GM12875 (cell line): Measurements from ENCODE around the gene KIDINS220.

Source experiments
- H3K4me3 ChIP-seq: one replicate; pipeline ENCODE4 v1.5.1; 2011; ENCODE audit warnings: low read depth, low read length, control low read depth
- TF ChIP-seq, protein P1 (sequence below): IDR thresholded peaks from 2 replicates; pipeline ENCODE4 v1.5.1; 2011; ENCODE audit warnings: low read depth, mild to moderate bottlenecking, control low read depth, inconsistent platforms, low read length, moderate library complexity, borderline replicate concordance; ENCODE audit not compliant: insufficient read depth

KIDINS220 gene

DNA sequence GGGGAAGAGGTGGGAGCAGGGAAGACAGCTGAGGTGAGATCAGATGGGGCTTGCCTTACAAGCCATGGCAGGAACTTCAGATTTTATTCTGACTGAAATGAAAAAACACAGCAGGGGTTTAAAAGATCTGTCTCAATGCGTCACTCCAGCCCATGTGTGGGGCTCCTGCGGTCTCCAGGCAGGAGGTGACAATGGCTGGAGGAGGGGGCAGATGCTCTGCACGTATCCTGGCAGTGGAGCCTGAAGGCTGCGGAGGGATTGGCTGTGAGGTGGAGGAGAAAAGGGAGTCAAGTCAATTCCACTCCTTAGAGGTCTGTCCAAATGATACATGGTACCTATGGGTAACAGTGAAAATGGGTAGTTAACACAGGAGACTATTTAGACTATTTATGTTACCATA lies 40.5 kb upstream of the KIDINS220 start:
- H3K4me3 ChIP-seq: no peak overlapping the region
- TF ChIP-seq, protein P1, sequence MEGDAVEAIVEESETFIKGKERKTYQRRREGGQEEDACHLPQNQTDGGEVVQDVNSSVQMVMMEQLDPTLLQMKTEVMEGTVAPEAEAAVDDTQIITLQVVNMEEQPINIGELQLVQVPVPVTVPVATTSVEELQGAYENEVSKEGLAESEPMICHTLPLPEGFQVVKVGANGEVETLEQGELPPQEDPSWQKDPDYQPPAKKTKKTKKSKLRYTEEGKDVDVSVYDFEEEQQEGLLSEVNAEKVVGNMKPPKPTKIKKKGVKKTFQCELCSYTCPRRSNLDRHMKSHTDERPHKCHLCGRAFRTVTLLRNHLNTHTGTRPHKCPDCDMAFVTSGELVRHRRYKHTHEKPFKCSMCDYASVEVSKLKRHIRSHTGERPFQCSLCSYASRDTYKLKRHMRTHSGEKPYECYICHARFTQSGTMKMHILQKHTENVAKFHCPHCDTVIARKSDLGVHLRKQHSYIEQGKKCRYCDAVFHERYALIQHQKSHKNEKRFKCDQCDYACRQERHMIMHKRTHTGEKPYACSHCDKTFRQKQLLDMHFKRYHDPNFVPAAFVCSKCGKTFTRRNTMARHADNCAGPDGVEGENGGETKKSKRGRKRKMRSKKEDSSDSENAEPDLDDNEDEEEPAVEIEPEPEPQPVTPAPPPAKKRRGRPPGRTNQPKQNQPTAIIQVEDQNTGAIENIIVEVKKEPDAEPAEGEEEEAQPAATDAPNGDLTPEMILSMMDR: no peak

DNA sequence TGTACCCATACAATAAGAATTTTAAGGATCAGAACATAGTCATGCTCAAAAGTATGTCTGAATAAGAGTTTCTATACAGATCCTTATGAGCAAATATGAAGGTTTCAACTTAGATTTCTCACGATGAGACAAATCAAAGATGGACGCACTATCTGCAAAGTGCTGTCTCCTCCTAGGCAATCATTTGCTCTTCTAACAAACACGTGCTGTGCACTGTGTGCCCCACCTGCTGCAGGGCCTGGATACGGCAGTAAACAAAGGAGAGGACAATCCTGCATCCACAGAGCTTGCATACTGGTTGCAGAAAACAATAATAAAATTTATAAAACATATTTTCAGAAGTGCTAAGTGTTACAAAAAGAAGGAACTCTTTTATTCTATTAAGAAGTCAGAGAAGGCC lies 39.9 kb upstream of the KIDINS220 start:
- TF ChIP-seq, protein P1: no peak
- H3K4me3 ChIP-seq: no peak overlapping the region

DNA sequence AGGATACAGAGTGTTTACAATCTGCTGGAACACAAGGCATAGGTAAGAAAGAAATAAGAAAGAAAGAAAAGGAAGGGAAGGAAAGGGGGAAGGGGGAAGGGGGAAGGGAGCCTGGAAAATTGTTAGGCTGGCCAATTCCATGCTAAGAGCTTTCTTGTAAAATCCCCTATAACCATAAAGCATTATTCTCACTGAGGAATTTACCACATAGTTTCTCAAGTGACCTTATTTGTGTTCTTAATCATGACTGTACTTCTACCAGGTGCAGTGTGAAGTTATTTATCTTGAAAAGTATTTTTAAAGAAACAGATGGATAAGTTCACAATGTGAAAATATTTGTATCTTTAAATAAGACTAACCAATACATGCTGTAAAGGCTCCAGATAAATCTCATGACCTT lies 39.2 kb upstream of the KIDINS220 start:
- no peak overlapping the region for H3K4me3 ChIP-seq
- TF ChIP-seq, protein P1: no peak

DNA sequence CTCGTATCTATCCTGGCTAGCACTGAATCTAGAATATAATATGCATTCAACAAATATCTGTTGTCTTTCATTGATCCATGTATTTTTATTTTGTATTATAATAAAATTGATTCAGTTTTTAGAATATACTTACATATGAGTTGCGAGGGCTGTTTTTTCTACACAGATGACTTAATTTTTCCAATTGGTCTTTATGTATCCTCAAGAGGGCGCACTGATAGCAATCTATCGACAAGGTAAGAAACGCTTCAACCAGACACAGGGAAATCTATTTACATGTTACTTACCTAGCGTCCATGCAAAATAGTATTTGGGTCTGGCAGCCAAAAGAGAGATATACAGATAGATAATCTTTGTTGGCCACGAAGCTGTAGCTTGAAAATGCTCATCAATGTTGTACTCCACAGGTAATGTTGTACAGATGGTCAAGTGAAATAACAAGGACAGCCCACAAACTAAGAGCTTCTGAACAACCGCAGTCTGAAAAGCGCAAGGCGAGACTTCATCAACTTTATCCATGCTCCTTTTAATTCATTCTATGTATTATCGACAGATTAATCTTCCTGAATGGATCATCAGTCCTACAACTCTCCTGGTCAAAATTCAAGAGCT lies 35.5 kb upstream of the KIDINS220 start:
- no peak overlapping the region for H3K4me3 ChIP-seq
- TF ChIP-seq, protein P1: peak; percentile 50; the same call in 1 of the 2 replicates

DNA sequence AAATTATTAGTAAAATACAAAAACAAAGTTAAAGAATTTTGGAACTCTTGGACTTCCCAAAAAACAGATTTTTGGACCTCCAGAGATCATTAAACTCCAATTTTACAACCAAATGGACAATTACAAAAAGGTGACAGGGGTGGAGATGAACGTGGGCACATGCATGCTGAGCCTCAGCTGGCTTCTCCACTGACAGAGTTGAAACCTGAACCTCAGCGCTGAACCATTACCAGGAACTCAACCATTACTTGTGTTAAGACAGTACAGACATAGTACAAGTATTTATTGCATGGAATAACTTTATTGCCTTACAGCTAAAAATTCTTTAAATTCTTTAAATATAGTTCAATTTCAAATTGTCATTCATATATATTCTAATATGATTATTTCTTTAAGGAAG lies 33.0 kb upstream of the KIDINS220 start:
- no peak overlapping the region for H3K4me3 ChIP-seq
- TF ChIP-seq, protein P1: no peak

DNA sequence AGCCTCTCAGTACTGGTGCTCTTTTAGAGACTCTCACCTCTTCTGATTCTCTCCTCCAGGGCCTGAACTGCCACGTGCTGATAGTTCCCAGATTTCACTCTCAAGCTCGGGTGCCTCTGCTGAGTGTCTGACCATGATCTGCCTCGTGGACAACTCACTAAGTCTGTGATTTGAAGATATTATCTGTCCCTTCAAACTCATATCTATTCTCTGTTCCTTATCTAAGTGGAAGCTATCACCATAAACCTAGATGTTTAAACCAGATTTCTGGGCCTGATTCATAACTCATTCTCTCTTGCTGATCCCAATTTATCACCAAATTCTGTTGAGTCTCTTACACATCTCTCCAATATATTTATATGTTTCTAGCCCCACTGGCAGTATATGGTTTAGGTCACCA lies 29.9 kb upstream of the KIDINS220 start:
- TF ChIP-seq, protein P1: no peak
- H3K4me3 ChIP-seq: no peak overlapping the region

DNA sequence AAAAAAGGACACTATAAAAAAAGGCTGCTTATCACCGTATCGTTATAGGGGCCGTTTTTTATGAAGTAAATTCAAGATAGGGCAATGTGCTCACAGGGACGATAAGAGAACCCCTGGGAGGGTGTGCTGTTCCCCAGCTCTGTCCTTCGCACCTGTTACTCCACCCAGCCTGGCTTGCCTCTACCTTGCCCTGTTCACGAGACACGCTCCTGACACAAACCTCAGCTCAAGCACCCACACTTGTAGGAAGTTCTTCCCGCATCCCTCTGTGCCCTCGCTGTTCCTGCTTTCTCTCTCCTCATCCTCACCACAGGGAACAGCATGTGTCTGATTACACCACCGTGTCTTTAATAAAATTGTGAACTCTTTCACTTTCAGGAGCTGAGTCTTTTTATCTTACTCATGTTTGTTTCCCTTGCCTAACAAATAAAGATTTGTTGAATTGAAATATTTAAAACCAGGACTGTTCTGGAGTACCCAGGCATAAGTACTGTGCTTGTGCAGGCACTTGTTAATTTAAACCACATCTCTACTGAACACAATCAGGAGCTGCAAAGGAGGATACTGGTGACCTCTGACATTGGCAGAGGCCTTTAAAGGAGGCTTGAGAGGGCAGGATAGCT lies 26.0 kb upstream of the KIDINS220 start:
- TF ChIP-seq, protein P1: no peak
- no peak overlapping the region for H3K4me3 ChIP-seq
